Calu3 (cell line): ENCODE data around the gene TTC13. TPM values are rescaled to one million over a fixed set of nuclear protein-coding genes. Genes with fewer than 3 reads are reported as not detected.

ENCODE experiments used
- BruUV-seq: library from RNA; stranded (reverse); fragments of 400-500 nt; replicated peaks from 2 replicates; lab custom pipeline; 2021; lab: Mats Ljungman, UMichigan
- CTCF ChIA-PET: fragments of 300-600 bp; sonication (Branson Sonifier 250); formaldehyde crosslinking; loops from one replicate; lab custom pipeline; 2022; ENCODE audit warnings: antibody characterized with exemption; lab: Charles Lee
- DNase-seq: peaks from one replicate; pipeline ENCODE4 v3.0.0; 2022
- H3K27ac Mint-ChIP-seq: one replicate; pipeline ENCODE4 v1.8.0; 2022; ENCODE audit warnings: mixed read lengths; ENCODE audit not compliant: unreplicated experiment
- H3K27me3 Mint-ChIP-seq: one replicate; pipeline ENCODE4 v1.8.0; 2022; ENCODE audit warnings: mixed read lengths; ENCODE audit not compliant: unreplicated experiment
- H3K36me3 Mint-ChIP-seq: one replicate; pipeline ENCODE4 v1.8.0; 2022; ENCODE audit warnings: mild to moderate bottlenecking, moderate library complexity, mixed read lengths; ENCODE audit not compliant: insufficient read depth, unreplicated experiment
- H3K4me1 Mint-ChIP-seq: one replicate; pipeline ENCODE4 v1.8.0; 2022; ENCODE audit warnings: mild to moderate bottlenecking, low read depth, mixed read lengths; ENCODE audit not compliant: unreplicated experiment
- H3K4me3 Mint-ChIP-seq: one replicate; pipeline ENCODE4 v1.8.0; 2022; ENCODE audit warnings: mild to moderate bottlenecking, low read depth, moderate library complexity, mixed read lengths; ENCODE audit not compliant: unreplicated experiment
- H3K9me3 Mint-ChIP-seq: one replicate; pipeline ENCODE4 v1.8.0; 2022; ENCODE audit warnings: low read depth, mixed read lengths; ENCODE audit not compliant: unreplicated experiment
- intact Hi-C: fragments of 100-400 bp; cut with micrococcal nuclease; formaldehyde crosslinking; loops from one replicate; pipeline ENCODE4 v1.10.0; 2022; ENCODE audit not compliant: unreplicated experiment
- total RNA-seq: library from RNA; stranded (reverse); gene quantifications from 2 replicates; pipeline ENCODE4 v1.2.3, GENCODE V29; 2022
- TF ChIP-seq, protein P1 (sequence below): fragments of 200-600 bp; IDR thresholded peaks from one replicate; pipeline ENCODE4 v1.8.0; 2022; ENCODE audit warnings: antibody characterized with exemption; ENCODE audit not compliant: unreplicated experiment

The TTC13 gene
- total RNA-seq, 1 experiment from 2014 or later, result 35.6 TPM

DNA sequence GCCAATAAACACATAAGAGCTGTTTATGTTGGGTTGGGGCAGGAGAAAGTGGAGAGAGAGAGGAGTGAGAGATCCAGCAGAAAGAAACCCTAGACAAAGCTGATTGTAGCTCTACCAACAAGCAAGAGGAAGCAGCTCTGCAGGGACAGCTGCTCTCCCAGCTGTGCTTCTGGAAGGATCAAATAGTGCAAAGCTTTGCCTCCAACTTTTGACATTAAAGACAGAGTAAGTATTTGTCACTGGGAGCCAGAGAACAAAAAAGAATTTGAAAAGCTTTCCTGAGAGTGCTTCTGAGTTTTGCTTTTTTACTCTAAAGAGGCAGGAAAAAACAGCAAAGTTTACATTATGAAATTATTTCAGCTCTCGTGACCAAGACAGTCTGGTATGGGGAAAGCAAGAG, 81.9 kb downstream of the TTC13 start:
- Mint-ChIP-seq H3K9me3 (no peaks in the 10 kb centered on the region), H3K27ac (no peak overlapping the region), H3K27me3 (no peaks in the 10 kb centered on the region), H3K36me3 (no peaks in the 10 kb centered on the region), H3K4me1 (no peaks in the 10 kb centered on the region), H3K4me3 (no peak overlapping the region)
- intact Hi-C loops, result no loop called here
- TF ChIP-seq, protein P1, sequence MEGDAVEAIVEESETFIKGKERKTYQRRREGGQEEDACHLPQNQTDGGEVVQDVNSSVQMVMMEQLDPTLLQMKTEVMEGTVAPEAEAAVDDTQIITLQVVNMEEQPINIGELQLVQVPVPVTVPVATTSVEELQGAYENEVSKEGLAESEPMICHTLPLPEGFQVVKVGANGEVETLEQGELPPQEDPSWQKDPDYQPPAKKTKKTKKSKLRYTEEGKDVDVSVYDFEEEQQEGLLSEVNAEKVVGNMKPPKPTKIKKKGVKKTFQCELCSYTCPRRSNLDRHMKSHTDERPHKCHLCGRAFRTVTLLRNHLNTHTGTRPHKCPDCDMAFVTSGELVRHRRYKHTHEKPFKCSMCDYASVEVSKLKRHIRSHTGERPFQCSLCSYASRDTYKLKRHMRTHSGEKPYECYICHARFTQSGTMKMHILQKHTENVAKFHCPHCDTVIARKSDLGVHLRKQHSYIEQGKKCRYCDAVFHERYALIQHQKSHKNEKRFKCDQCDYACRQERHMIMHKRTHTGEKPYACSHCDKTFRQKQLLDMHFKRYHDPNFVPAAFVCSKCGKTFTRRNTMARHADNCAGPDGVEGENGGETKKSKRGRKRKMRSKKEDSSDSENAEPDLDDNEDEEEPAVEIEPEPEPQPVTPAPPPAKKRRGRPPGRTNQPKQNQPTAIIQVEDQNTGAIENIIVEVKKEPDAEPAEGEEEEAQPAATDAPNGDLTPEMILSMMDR, result no peak
- BruUV-seq, result no TSS peak
- DNase-seq, result no peak
- CTCF ChIA-PET, result no interaction called here

DNA sequence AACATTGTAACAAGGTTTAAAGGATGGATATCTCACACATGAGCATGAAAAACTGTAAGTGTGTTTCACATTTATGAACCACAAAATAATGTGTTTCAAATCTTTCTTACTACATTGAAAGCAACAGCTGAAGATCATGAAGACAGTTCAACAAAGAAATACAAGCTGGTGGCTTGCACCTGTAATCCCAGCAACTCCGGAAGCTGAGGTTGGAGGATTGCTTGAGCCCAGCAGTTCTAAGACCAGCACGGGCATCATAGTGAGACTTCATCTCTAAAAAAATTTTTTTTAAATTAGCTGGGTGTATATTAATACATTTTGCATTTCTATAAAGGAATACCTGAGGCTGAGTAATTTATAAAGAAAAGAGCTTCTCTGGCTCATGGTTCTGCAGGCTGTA, 83.2 kb downstream of the TTC13 start:
- Mint-ChIP-seq H3K27ac (no peak overlapping the region), H3K27me3 (no peaks in the 10 kb centered on the region), H3K9me3 (no peaks in the 10 kb centered on the region), H3K4me1 (no peaks in the 10 kb centered on the region), H3K36me3 (no peaks in the 10 kb centered on the region), H3K4me3 (no peak overlapping the region)
- no peak for DNase-seq
- intact Hi-C loops, result no loop called here
- BruUV-seq, result no TSS peak
- CTCF ChIA-PET, result interaction anchor here (0.6 kb wide), 1 partner anchor 260 kb away, joined by 6 read pairs; no protein-coding TSS in a partner anchor
- TF ChIP-seq, protein P1, result no peak

DNA sequence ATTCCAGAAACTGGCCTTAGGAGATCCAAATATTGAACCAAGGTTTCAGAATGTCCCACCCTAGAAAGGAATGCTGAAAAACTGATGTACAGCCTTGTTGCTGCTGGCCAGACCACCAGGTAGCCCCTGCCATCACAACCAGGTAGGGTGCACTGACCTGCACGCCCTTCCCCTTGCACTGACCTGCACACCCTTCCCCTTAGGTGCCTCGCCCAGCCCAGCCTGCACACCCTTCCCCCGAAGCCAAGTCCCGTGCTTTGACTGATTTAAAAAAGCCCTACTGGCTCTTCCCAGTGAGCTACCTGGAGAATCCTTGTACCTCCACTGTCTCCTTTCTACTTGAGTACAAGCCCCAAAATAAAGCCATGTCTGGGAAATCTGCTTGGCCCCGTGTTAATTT, 84.0 kb downstream of the TTC13 start:
- intact Hi-C loops, result no loop called here
- BruUV-seq, result no TSS peak
- DNase-seq, result no peak
- Mint-ChIP-seq H3K36me3 (no peaks in the 10 kb centered on the region), H3K27ac (no peak overlapping the region), H3K27me3 (no peaks in the 10 kb centered on the region), H3K4me1 (no peaks in the 10 kb centered on the region), H3K9me3 (no peaks in the 10 kb centered on the region), H3K4me3 (no peak overlapping the region)
- CTCF ChIA-PET, result no interaction called here
- TF ChIP-seq, protein P1, result no peak

DNA sequence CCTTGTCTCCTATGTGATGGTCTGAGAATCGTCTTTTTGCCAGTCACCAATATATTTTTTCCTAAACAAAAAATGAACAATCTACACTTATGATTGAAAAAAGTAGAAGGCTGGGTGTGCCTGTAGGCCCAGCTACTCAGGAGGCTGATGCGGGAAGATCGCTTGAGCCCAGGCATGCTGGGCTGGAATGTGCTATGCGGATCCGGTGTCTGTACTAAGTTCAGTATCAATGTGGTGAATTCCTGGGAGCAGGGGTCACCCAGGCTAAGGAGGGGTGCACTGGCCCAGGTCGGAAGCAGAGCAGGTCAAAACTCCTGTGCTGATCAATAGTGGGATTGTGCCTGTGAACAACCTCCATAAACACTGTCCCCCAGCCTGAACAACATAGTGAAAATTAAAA, 84.6 kb downstream of the TTC13 start:
- Mint-ChIP-seq H3K36me3 (no peaks in the 10 kb centered on the region), H3K4me3 (no peak overlapping the region), H3K27ac (no peak overlapping the region), H3K9me3 (no peaks in the 10 kb centered on the region), H3K27me3 (no peaks in the 10 kb centered on the region), H3K4me1 (no peaks in the 10 kb centered on the region)
- DNase-seq, result no peak
- TF ChIP-seq, protein P1, result no peak
- no TSS peak for BruUV-seq
- CTCF ChIA-PET, result interaction anchor here (1.1 kb wide), 1 partner anchor 8 kb away, joined by 3 read pairs; no protein-coding TSS in a partner anchor
- intact Hi-C loops, result no loop called here
